GM12878 (cell line): ENCODE data around the gene C3orf20. TPM values are rescaled to one million over a fixed set of nuclear protein-coding genes. Genes with fewer than 3 reads are reported as not detected.
A peak's percentile ranks its signal among the peaks of the same experiment; 100 is the strongest.

Source experiments
- BRCA1 ChIP-seq: IDR thresholded peaks from 2 replicates; pipeline ENCODE4 v1.6.1; 2011; ENCODE audit warnings: low read depth, low read length, improper control_type of control experiment
- EGR1 ChIP-seq, 2 experiments: IDR thresholded peaks; 1 replicate in 1 of 2; 2 replicates in 1 of 2; pipeline ENCODE4 v1.6.1; 2011 to 2012; ENCODE audit warnings: low read depth in 2 of 2, low read length in 2 of 2, borderline replicate concordance in 1 of 2, mild to moderate bottlenecking in 1 of 2, moderate library complexity in 1 of 2
- EP300 ChIP-seq, 2 experiments: fragments of 150-350 bp in 1 of 2; IDR thresholded peaks; 2 replicates each; pipeline ENCODE4 v1.6.1; 2011 to 2012; ENCODE audit warnings: low read depth in 2 of 2, low read length in 2 of 2, borderline replicate concordance in 1 of 2, improper control_type of control experiment in 1 of 2, inconsistent platforms in 1 of 2; ENCODE audit not compliant: control insufficient read depth in 1 of 2
- HCFC1 ChIP-seq: fragments of 150-350 bp; IDR thresholded peaks from 2 replicates; pipeline ENCODE4 v1.6.1; 2014; ENCODE audit warnings: low read length
- IKZF1 ChIP-seq: fragments of 450-650 bp; conservative IDR thresholded peaks from 2 replicates; pipeline ENCODE4 v1.6.1; 2017; ENCODE audit warnings: antibody characterized with exemption, mild to moderate bottlenecking
- MYB ChIP-seq: fragments of 150-350 bp; IDR thresholded peaks from 2 replicates; pipeline ENCODE4 v1.6.1; 2014; ENCODE audit warnings: mild to moderate bottlenecking, low read depth, low read length, borderline replicate concordance
- NFIC ChIP-seq: IDR thresholded peaks from 2 replicates; pipeline ENCODE4 v1.6.1; 2012; ENCODE audit warnings: low read depth, mild to moderate bottlenecking, inconsistent platforms, low read length, moderate library complexity
- NR2C1 ChIP-seq: fragments of 450-650 bp; IDR thresholded peaks from 2 replicates; pipeline ENCODE4 v1.6.1; 2017; ENCODE audit warnings: antibody characterized with exemption, mild to moderate bottlenecking, moderate library complexity
- NRF1 ChIP-seq: conservative IDR thresholded peaks from 2 replicates; pipeline ENCODE4 v1.6.1; 2011; ENCODE audit warnings: mild to moderate bottlenecking, low read depth, low read length, improper control_type of control experiment
- POLR2A ChIP-seq: IDR thresholded peaks from 2 replicates; pipeline ENCODE4 v1.6.1; 2011; ENCODE audit warnings: low read depth, mild to moderate bottlenecking, low read length
- RBBP5 ChIP-seq: fragments of 200-600 bp; sonication (generic); conservative IDR thresholded peaks from 2 replicates; pipeline ENCODE4 v1.6.1; 2016
- RELA ChIP-seq: fragments of 450-650 bp; IDR thresholded peaks from 2 replicates; pipeline ENCODE4 v1.8.0; 2014; ENCODE audit warnings: borderline replicate concordance; ENCODE audit not compliant: partially characterized antibody
- SPI1 ChIP-seq: IDR thresholded peaks from 2 replicates; pipeline ENCODE4 v1.6.1; 2011; ENCODE audit warnings: low read depth, mild to moderate bottlenecking, low read length, moderate library complexity, borderline replicate concordance; ENCODE audit not compliant: insufficient read depth
- SREBF1 ChIP-seq: IDR thresholded peaks from 2 replicates; pipeline ENCODE4 v1.6.1; 2012; ENCODE audit warnings: mild to moderate bottlenecking, low read length
- WRNIP1 ChIP-seq: IDR thresholded peaks from 2 replicates; pipeline ENCODE4 v1.6.1; 2011; ENCODE audit warnings: low read depth, low read length, improper control_type of control experiment, borderline replicate concordance
- ZBED1 ChIP-seq: IDR thresholded peaks from 2 replicates; pipeline ENCODE4 v1.6.1; 2016; ENCODE audit warnings: borderline replicate concordance
- ZNF24 ChIP-seq: fragments of 450-650 bp; IDR thresholded peaks from 2 replicates; pipeline ENCODE4 v1.6.1; 2017; ENCODE audit warnings: antibody characterized with exemption, mild to moderate bottlenecking
- ZNF274 ChIP-seq: IDR thresholded peaks from one replicate; pipeline ENCODE4 v1.8.0; 2011; ENCODE audit not compliant: insufficient read length, insufficient read depth
- ZNF384 ChIP-seq: IDR thresholded peaks from 2 replicates; pipeline ENCODE4 v1.6.1; 2012; ENCODE audit warnings: low read depth, mild to moderate bottlenecking, low read length, improper control_type of control experiment, borderline replicate concordance
- ZZZ3 ChIP-seq: IDR thresholded peaks from 2 replicates; pipeline ENCODE4 v1.6.1; 2011; ENCODE audit warnings: low read depth; ENCODE audit not compliant: control insufficient read depth, insufficient read length
- polyA plus RNA-seq, 11 experiments: library from polyadenylated mRNA; depleted of rRNA in 4 of 11; unstranded in 6 of 11; stranded (reverse) in 5 of 11; fragments of >200 nt; fragmentation: Nextera tagmentation in 4 of 11; fragmentation: Illumina TruSeq in 1 of 11; extraction: Ambion mirVana in 4 of 11; extraction: Trizol in 1 of 11; gene quantifications; 1 replicate in 1 of 11; 2 replicates in 10 of 11; pipeline versions ENCODE4 v1.2.1 to v1.2.3, GENCODE V29; 2011 to 2016; ENCODE audit warnings: inconsistent platforms in 2 of 11, missing spikeins in 2 of 11, low read depth in 1 of 11
- total RNA-seq, 4 experiments: library from RNA; depleted of rRNA in 3 of 4; stranded (reverse); fragments of >200 nt in 3 of 4; fragmentation: Illumina TruSeq in 1 of 4; extraction: Trizol in 1 of 4; gene quantifications; 2 replicates each; pipeline versions ENCODE4 v1.2.1 to v1.2.3, GENCODE V29; 2013 to 2021
- TF ChIP-seq, protein P1 (sequence below): fragments of 450-650 bp; IDR thresholded peaks from 2 replicates; pipeline ENCODE4 v1.6.1; 2017; ENCODE audit warnings: mild to moderate bottlenecking, moderate library complexity
- TF ChIP-seq, protein P2 (sequence below): IDR thresholded peaks from 2 replicates; pipeline ENCODE4 v1.6.1; 2012; ENCODE audit warnings: low read depth, low read length, improper control_type of control experiment
- TF ChIP-seq, protein P3 (sequence below): fragments of 450-650 bp; IDR thresholded peaks from 2 replicates; pipeline ENCODE4 v1.6.1; 2014; ENCODE audit warnings: mild to moderate bottlenecking
- TF ChIP-seq, protein P4 (sequence below): fragments of 450-650 bp; IDR thresholded peaks from 2 replicates; pipeline ENCODE4 v1.6.1; 2017; ENCODE audit warnings: low read depth, mild to moderate bottlenecking, moderate library complexity
- TF ChIP-seq, protein P5 (sequence below): IDR thresholded peaks from 2 replicates; pipeline ENCODE4 v1.6.1; 2012; ENCODE audit warnings: low read length, inconsistent platforms

The C3orf20 gene
- total and polyA plus RNA-seq, 10 of the 15 experiments (the other 5 are each of a cell fraction or from before 2014, with no cell fraction given), result 0.05 to 2.9 (median 1.0) TPM

GRCh38 chr3:14691239-14691638, 16.3 kb downstream of the C3orf20 start (continued):
- TF ChIP-seq, protein P1, sequence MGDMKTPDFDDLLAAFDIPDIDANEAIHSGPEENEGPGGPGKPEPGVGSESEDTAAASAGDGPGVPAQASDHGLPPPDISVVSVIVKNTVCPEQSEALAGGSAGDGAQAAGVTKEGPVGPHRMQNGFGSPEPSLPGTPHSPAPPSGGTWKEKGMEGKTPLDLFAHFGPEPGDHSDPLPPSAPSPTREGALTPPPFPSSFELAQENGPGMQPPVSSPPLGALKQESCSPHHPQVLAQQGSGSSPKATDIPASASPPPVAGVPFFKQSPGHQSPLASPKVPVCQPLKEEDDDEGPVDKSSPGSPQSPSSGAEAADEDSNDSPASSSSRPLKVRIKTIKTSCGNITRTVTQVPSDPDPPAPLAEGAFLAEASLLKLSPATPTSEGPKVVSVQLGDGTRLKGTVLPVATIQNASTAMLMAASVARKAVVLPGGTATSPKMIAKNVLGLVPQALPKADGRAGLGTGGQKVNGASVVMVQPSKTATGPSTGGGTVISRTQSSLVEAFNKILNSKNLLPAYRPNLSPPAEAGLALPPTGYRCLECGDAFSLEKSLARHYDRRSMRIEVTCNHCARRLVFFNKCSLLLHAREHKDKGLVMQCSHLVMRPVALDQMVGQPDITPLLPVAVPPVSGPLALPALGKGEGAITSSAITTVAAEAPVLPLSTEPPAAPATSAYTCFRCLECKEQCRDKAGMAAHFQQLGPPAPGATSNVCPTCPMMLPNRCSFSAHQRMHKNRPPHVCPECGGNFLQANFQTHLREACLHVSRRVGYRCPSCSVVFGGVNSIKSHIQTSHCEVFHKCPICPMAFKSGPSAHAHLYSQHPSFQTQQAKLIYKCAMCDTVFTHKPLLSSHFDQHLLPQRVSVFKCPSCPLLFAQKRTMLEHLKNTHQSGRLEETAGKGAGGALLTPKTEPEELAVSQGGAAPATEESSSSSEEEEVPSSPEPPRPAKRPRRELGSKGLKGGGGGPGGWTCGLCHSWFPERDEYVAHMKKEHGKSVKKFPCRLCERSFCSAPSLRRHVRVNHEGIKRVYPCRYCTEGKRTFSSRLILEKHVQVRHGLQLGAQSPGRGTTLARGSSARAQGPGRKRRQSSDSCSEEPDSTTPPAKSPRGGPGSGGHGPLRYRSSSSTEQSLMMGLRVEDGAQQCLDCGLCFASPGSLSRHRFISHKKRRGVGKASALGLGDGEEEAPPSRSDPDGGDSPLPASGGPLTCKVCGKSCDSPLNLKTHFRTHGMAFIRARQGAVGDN, result no peak
- TF ChIP-seq, protein P2, sequence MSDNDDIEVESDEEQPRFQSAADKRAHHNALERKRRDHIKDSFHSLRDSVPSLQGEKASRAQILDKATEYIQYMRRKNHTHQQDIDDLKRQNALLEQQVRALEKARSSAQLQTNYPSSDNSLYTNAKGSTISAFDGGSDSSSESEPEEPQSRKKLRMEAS, result no peak
- TF ChIP-seq BRCA1 (no peak), NR2C1 (no peak), NRF1 (no peak), RELA (peak; percentile 43), POLR2A (peak; percentile 47; the same call in 1 of the 2 replicates), EP300 (IDR thresholded peaks at IDR 0.05; ENCODE audit: borderline replicate concordance in 1 of 2, control insufficient read depth in 1 of 2, low read depth in 2 of 2, low read length in 2 of 2) (peak; percentile 82 to 87), ZBED1 (no peak), HCFC1 (no peak), ZNF384 (no peak), WRNIP1 (no peak), ZNF24 (peak; percentile 9; the same call in 1 of the 2 replicates), SPI1 (peak; percentile 86), SREBF1 (no peak), ZNF274 (no peak), MYB (no peak), IKZF1 (peak; percentile 65), EGR1 (IDR thresholded peaks at IDR 0.05; ENCODE audit: borderline replicate concordance in 1 of 2, low read depth in 2 of 2, low read length in 2 of 2) (no peak), ZZZ3 (no peak), NFIC (peak; percentile 96), RBBP5 (no peak)
- TF ChIP-seq, protein P3, sequence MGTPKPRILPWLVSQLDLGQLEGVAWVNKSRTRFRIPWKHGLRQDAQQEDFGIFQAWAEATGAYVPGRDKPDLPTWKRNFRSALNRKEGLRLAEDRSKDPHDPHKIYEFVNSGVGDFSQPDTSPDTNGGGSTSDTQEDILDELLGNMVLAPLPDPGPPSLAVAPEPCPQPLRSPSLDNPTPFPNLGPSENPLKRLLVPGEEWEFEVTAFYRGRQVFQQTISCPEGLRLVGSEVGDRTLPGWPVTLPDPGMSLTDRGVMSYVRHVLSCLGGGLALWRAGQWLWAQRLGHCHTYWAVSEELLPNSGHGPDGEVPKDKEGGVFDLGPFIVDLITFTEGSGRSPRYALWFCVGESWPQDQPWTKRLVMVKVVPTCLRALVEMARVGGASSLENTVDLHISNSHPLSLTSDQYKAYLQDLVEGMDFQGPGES, result no peak
- TF ChIP-seq, protein P4, sequence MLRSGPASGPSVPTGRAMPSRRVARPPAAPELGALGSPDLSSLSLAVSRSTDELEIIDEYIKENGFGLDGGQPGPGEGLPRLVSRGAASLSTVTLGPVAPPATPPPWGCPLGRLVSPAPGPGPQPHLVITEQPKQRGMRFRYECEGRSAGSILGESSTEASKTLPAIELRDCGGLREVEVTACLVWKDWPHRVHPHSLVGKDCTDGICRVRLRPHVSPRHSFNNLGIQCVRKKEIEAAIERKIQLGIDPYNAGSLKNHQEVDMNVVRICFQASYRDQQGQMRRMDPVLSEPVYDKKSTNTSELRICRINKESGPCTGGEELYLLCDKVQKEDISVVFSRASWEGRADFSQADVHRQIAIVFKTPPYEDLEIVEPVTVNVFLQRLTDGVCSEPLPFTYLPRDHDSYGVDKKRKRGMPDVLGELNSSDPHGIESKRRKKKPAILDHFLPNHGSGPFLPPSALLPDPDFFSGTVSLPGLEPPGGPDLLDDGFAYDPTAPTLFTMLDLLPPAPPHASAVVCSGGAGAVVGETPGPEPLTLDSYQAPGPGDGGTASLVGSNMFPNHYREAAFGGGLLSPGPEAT, result peak; percentile 82
- TF ChIP-seq, protein P5, sequence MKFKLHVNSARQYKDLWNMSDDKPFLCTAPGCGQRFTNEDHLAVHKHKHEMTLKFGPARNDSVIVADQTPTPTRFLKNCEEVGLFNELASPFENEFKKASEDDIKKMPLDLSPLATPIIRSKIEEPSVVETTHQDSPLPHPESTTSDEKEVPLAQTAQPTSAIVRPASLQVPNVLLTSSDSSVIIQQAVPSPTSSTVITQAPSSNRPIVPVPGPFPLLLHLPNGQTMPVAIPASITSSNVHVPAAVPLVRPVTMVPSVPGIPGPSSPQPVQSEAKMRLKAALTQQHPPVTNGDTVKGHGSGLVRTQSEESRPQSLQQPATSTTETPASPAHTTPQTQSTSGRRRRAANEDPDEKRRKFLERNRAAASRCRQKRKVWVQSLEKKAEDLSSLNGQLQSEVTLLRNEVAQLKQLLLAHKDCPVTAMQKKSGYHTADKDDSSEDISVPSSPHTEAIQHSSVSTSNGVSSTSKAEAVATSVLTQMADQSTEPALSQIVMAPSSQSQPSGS, result peak; percentile 77; the same call in 1 of the 2 replicates
